T-helper 17 cell (primary cell): ENCODE results near the gene PDZRN3. TPM values are rescaled to one million over a fixed set of nuclear protein-coding genes. Genes with fewer than 3 reads are reported as not detected.

Experiments used
- ATAC-seq: fragments of 150-1000 bp; cut with Tn5 transposase; 2 replicates; pipeline ENCODE4 v1.10.0; 2021; ENCODE audit warnings: mild to moderate bottlenecking, moderate library complexity
- DNase-seq, 3 donors: peaks; one replicate each; pipeline versions ENCODE4 v3.0.0 to v3.0.0-alpha.2; 2020 to 2021
- H3K9me3 ChIP-seq: one replicate; pipeline ENCODE4 v1.7.0; 2013; ENCODE audit warnings: low read length, mild to moderate bottlenecking; ENCODE audit not compliant: control insufficient read depth, poor library complexity, severe bottlenecking
- H3K27ac Mint-ChIP-seq: one replicate; pipeline ENCODE4 v1.8.0; 2022; ENCODE audit warnings: mild to moderate bottlenecking, moderate library complexity, mixed read lengths
- H3K27me3 Mint-ChIP-seq: one replicate; pipeline ENCODE4 v1.8.0; 2022; ENCODE audit warnings: mixed read lengths
- H3K36me3 Mint-ChIP-seq: one replicate; pipeline ENCODE4 v1.8.0; 2022; ENCODE audit warnings: low read depth, mixed read lengths
- H3K4me1 Mint-ChIP-seq: one replicate; pipeline ENCODE4 v1.8.0; 2022; ENCODE audit warnings: mild to moderate bottlenecking, mixed read lengths
- H3K4me3 Mint-ChIP-seq: one replicate; pipeline ENCODE4 v1.8.0; 2022; ENCODE audit warnings: mild to moderate bottlenecking, moderate library complexity, mixed read lengths
- total RNA-seq, 4 donors: library from RNA in 2 of 4; stranded (reverse) in 2 of 4; gene quantifications; one replicate each; pipeline ENCODE4 v1.2.3 and lab custom pipeline; 2022 to 2026

Gene PDZRN3
- total RNA-seq, 2 donors from 2014 or later, result not detected

GRCh38 chr3:73423116-73423515 lies 201.6 kb downstream of the PDZRN3 start:
- no peak overlapping the region for H3K27ac Mint-ChIP-seq
- no peak overlapping the region for H3K4me3 Mint-ChIP-seq
- ATAC-seq, result no peak
- no peaks in the 10 kb centered on the region for H3K36me3 Mint-ChIP-seq
- DNase-seq, result no peak
- H3K27me3 Mint-ChIP-seq, result peaks cover 10% of the 10 kb centered on the region
- no peaks in the 10 kb centered on the region for H3K9me3 ChIP-seq
- no peaks in the 10 kb centered on the region for H3K4me1 Mint-ChIP-seq

DNA sequence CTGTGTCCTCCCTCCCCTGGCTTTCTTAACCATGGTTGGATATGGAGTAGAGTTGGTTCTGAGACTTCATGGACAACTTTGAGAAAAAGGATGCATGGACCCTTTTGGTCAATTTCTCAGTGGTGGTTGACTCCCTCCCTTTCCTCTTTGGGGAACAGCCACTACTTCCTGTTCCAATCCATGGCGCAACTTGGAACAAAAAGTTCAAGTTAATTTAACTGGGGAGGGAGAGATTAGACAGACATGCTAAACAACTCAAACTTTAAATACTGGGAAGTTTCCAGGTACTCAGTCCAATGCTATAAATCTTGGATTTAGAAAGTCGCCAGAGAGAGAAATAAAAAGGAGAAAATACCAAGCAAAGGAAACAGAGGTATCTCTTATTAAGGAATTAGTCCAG lies 202.2 kb downstream of the PDZRN3 start:
- no peak overlapping the region for H3K4me3 Mint-ChIP-seq

GRCh38 chr3:73419942-73420341 lies 204.8 kb downstream of the PDZRN3 start:
- H3K9me3 ChIP-seq, result no peaks in the 10 kb centered on the region
- H3K4me3 Mint-ChIP-seq, result no peak overlapping the region
- no peaks in the 10 kb centered on the region for H3K36me3 Mint-ChIP-seq
- H3K27ac Mint-ChIP-seq, result no peak overlapping the region
- ATAC-seq, result no peak
- H3K27me3 Mint-ChIP-seq, result peaks cover 5% of the 10 kb centered on the region
- H3K4me1 Mint-ChIP-seq, result no peaks in the 10 kb centered on the region
- no peak for DNase-seq

More for the DNA sequence above, 202.2 kb downstream of the PDZRN3 start:
- H3K27me3 Mint-ChIP-seq, result peaks cover 11% of the 10 kb centered on the region
- DNase-seq, result no peak
- H3K9me3 ChIP-seq, result no peaks in the 10 kb centered on the region
- no peak for ATAC-seq
- H3K27ac Mint-ChIP-seq, result no peak overlapping the region
- H3K36me3 Mint-ChIP-seq, result no peaks in the 10 kb centered on the region
- H3K4me1 Mint-ChIP-seq, result no peaks in the 10 kb centered on the region

DNA sequence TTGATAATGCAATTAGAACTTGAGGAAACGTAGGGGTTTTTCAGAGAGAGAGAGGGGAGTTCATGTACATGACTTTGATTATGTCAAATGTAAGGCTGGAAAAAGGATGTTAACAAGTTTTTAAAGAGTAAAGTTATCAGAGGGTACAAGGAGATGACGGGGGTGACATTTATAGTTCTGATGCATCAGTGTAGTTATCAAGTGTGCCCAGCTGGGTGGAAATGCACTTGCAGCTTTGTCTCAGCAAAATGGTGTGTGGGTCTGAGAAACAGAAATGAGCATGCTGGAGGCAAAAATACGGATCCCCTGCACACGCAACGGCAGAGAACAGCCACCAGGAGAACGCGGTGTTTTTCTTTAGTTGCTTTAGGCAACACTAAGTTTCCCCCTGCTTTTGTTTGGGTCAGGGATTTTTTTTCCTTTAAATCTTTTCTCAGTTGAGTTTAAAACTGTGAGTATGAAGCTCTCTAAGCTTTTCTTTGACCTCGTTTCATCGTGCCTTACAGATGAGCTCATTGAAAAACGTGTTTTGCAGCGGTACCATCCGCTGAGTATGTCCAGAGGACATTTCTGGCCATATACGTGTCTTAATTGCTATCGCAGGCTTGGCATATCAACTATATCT lies 205.4 kb downstream of the PDZRN3 start:
- H3K9me3 ChIP-seq, result no peaks in the 10 kb centered on the region
- Mint-ChIP-seq H3K27me3 (peaks cover 5% of the 10 kb centered on the region), H3K4me1 (no peaks in the 10 kb centered on the region), H3K27ac (no peak overlapping the region), H3K36me3 (no peaks in the 10 kb centered on the region), H3K4me3 (no peak overlapping the region)
- no peak for ATAC-seq
- no peak for DNase-seq

DNA sequence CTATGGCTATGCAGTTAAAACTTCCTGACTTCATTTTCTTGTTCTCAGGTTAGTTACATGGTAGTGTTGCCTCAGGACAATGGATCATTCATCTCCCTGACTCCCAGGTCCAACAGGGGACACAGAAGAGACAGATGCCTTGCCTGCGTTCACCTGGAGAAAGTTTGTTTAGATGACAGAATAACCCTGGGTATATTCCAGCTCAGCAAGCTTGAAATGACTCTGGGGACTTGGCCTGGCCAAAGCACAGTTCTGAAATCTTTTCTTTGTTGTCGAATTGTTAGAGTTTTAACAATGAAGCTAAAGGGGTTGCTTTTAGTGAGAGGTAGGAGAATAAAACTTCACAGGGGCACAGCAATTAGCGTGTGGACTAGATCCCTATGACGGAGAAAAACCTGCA lies 206.1 kb downstream of the PDZRN3 start:
- Mint-ChIP-seq H3K4me3 (no peak overlapping the region), H3K4me1 (no peaks in the 10 kb centered on the region), H3K27ac (no peak overlapping the region), H3K36me3 (no peaks in the 10 kb centered on the region), H3K27me3 (peaks cover 5% of the 10 kb centered on the region)
- no peak for ATAC-seq
- no peaks in the 10 kb centered on the region for H3K9me3 ChIP-seq
- DNase-seq, result no peak

- no peaks in the 10 kb centered on the region for H3K36me3 Mint-ChIP-seq
- H3K27ac Mint-ChIP-seq, result no peak overlapping the region
- ATAC-seq, result no peak
- no peak overlapping the region for H3K4me3 Mint-ChIP-seq
- H3K27me3 Mint-ChIP-seq, result peaks cover 20% of the 10 kb centered on the region
- H3K9me3 ChIP-seq, result no peaks in the 10 kb centered on the region
- H3K4me1 Mint-ChIP-seq, result no peaks in the 10 kb centered on the region
- no peak for DNase-seq
Observed at GRCh38 chr3:73415118-73415517, 209.6 kb downstream of the PDZRN3 start.

GRCh38 chr3:73413619-73414018 lies 211.1 kb downstream of the PDZRN3 start:
- Mint-ChIP-seq H3K27ac (no peak overlapping the region), H3K4me3 (no peak overlapping the region), H3K27me3 (peaks cover 20% of the 10 kb centered on the region), H3K4me1 (no peaks in the 10 kb centered on the region), H3K36me3 (no peaks in the 10 kb centered on the region)
- ATAC-seq, result no peak
- no peaks in the 10 kb centered on the region for H3K9me3 ChIP-seq
- no peak for DNase-seq

GRCh38 chr3:73411993-73412392 lies 212.7 kb downstream of the PDZRN3 start:
- Mint-ChIP-seq H3K36me3 (no peaks in the 10 kb centered on the region), H3K4me3 (no peak overlapping the region), H3K27me3 (peaks cover 15% of the 10 kb centered on the region), H3K27ac (no peak overlapping the region), H3K4me1 (no peaks in the 10 kb centered on the region)
- no peaks in the 10 kb centered on the region for H3K9me3 ChIP-seq
- ATAC-seq (no peak), DNase-seq (no peak)

GRCh38 chr3:73411545-73411944 lies 213.2 kb downstream of the PDZRN3 start:
- no peaks in the 10 kb centered on the region for H3K36me3 Mint-ChIP-seq
- H3K4me3 Mint-ChIP-seq, result no peak overlapping the region
- H3K27me3 Mint-ChIP-seq, result peaks cover 15% of the 10 kb centered on the region
- DNase-seq, result no peak
- no peaks in the 10 kb centered on the region for H3K4me1 Mint-ChIP-seq
- no peaks in the 10 kb centered on the region for H3K9me3 ChIP-seq
- no peak overlapping the region for H3K27ac Mint-ChIP-seq
- no peak for ATAC-seq

DNA sequence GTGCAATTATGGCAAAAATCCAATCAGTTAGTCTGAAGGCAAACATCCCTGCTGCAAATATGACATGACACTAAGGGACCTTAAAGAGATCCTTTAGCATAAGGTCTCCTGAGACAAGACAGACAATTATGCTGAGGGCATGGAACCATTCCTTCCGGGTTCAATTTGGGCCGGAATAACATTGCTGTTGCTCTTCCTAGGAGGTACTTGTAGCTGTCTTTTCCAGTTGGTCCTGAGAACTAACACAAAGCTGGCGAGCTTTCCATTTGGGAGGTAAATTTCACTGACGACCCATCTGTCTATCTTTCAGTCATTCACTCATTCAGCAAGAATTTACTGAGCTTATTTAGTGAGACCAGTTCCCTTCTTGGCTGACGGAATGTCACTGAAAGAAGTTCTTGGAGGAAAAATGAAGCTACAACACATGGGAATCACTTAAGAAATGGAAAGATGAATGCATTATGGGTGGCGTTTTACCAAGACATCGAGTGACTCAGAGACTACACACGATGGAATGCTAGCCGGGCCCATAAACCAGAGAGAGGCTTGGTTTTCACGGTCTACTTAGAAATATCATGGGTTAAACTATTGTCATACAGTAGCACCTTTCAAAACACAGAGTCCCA lies 215.5 kb downstream of the PDZRN3 start:
- no peak overlapping the region for H3K4me3 Mint-ChIP-seq
- H3K27me3 Mint-ChIP-seq, result peaks cover 15% of the 10 kb centered on the region
- ATAC-seq (no peak), DNase-seq (no peak)
- H3K9me3 ChIP-seq, result no peaks in the 10 kb centered on the region
- no peaks in the 10 kb centered on the region for H3K4me1 Mint-ChIP-seq
- H3K27ac Mint-ChIP-seq, result no peak overlapping the region
- H3K36me3 Mint-ChIP-seq, result no peaks in the 10 kb centered on the region

DNA sequence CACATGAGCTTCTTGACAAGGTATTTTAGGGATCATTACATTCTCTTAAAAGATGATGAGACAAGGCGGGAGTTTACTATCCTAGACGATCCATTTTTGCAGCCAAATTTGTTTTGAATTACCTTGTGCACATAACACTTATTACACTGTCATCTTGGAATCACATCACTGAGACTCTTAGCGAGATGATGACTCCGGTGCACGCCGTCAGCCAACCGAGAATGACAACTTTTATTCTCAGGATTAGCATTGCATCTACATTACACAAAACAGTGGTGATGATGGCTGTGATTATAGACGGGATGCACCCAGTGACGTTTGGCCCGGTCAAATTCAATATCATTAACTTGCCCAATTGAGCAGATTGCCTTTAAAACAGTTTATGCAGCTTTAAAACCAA lies 216.1 kb downstream of the PDZRN3 start:
- H3K9me3 ChIP-seq, result no peaks in the 10 kb centered on the region
- DNase-seq (no peak), ATAC-seq (no peak)
- Mint-ChIP-seq H3K36me3 (no peaks in the 10 kb centered on the region), H3K27me3 (peaks cover 15% of the 10 kb centered on the region), H3K27ac (no peak overlapping the region), H3K4me1 (no peaks in the 10 kb centered on the region), H3K4me3 (no peak overlapping the region)

- Mint-ChIP-seq H3K27me3 (peaks cover 15% of the 10 kb centered on the region), H3K4me3 (no peak overlapping the region), H3K4me1 (no peaks in the 10 kb centered on the region), H3K27ac (no peak overlapping the region), H3K36me3 (no peaks in the 10 kb centered on the region)
- no peaks in the 10 kb centered on the region for H3K9me3 ChIP-seq
- no peak for DNase-seq
- no peak for ATAC-seq
Observed at GRCh38 chr3:73407577-73407976, 217.2 kb downstream of the PDZRN3 start.

GRCh38 chr3:73405853-73406252 lies 218.9 kb downstream of the PDZRN3 start:
- H3K4me1 Mint-ChIP-seq, result no peaks in the 10 kb centered on the region
- H3K27me3 Mint-ChIP-seq, result peaks cover 2% of the 10 kb centered on the region
- no peaks in the 10 kb centered on the region for H3K9me3 ChIP-seq
- no peak overlapping the region for H3K4me3 Mint-ChIP-seq
- H3K27ac Mint-ChIP-seq, result no peak overlapping the region
- ATAC-seq (no peak), DNase-seq (no peak)
- no peaks in the 10 kb centered on the region for H3K36me3 Mint-ChIP-seq

DNA sequence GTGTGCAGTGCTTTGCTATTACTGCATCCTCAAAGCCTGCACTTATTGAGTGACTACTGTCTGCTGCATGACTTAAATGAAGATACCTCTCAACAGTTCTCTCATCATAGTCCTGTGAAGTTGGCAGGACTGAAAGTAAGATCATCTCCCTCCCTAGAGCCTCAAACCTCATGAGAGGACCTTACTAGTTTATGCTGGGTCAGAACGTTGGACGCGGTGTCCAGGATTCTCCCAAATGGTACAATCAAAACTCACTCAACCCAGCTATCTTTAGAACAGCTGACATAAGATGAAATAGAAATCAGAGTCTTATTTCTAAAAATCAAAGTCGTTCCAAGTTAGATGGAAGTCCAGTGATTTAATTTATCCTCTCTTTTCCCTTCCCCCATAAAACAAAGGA lies 219.7 kb downstream of the PDZRN3 start:
- no peak overlapping the region for H3K4me3 Mint-ChIP-seq
- DNase-seq (no peak), ATAC-seq (no peak)
- no peaks in the 10 kb centered on the region for H3K9me3 ChIP-seq
- H3K4me1 Mint-ChIP-seq, result no peaks in the 10 kb centered on the region
- no peaks in the 10 kb centered on the region for H3K27me3 Mint-ChIP-seq
- no peak overlapping the region for H3K27ac Mint-ChIP-seq
- no peaks in the 10 kb centered on the region for H3K36me3 Mint-ChIP-seq
